Measurements from ENCODE around the gene MINAR1. TPM values are rescaled to one million over a fixed set of nuclear protein-coding genes. Genes with fewer than 3 reads are reported as not detected.

Gene MINAR1
- total RNA-seq, 1 donor = 1.7 TPM

DNA sequence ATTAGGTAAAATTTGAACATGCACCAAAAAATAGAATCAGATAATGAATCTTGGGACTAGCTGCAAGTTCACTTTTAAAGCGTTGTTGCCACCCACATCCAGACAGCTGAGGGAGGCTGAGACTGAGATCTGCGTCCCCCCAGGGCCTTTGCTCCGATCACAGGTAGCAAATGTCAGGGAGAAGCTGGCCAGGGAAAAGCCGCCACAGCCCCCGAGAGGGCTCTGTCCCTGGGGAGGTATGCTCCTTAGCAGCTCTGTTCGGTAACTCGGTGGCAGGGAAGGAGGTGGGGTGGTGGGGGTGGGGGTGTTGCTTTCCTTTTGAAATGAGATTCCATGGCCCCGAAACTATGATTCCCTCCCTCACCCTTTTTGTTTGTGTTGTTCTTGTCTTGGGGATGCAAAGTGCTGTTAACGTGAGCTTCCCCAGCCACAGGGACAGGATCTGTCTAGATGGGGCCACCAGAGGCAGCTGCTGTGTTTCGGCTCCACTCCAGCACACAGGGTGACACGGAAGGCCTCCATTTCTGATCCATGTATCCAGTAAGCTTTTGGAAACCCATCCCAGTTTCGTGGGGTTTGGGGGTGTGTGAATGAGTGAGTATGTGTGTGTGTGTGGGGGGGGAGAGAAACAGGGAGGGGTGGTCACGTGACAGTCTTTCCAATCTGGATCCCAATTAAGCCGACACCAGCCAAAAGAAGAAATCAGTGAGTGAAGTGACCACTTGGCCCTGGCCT lies 1.1 kb upstream of the MINAR1 start:
- TF ChIP-seq, protein P1, sequence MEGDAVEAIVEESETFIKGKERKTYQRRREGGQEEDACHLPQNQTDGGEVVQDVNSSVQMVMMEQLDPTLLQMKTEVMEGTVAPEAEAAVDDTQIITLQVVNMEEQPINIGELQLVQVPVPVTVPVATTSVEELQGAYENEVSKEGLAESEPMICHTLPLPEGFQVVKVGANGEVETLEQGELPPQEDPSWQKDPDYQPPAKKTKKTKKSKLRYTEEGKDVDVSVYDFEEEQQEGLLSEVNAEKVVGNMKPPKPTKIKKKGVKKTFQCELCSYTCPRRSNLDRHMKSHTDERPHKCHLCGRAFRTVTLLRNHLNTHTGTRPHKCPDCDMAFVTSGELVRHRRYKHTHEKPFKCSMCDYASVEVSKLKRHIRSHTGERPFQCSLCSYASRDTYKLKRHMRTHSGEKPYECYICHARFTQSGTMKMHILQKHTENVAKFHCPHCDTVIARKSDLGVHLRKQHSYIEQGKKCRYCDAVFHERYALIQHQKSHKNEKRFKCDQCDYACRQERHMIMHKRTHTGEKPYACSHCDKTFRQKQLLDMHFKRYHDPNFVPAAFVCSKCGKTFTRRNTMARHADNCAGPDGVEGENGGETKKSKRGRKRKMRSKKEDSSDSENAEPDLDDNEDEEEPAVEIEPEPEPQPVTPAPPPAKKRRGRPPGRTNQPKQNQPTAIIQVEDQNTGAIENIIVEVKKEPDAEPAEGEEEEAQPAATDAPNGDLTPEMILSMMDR (IDR thresholded peaks at IDR 0.05; ENCODE audit: insufficient read depth, low read length) = no peak
- peak; percentile 6 for DNase-seq (ENCODE audit: low read depth)
- peak overlapping the region; percentile 60 for H3K4me3 ChIP-seq (ENCODE audit: low read depth, low read length)

DNA sequence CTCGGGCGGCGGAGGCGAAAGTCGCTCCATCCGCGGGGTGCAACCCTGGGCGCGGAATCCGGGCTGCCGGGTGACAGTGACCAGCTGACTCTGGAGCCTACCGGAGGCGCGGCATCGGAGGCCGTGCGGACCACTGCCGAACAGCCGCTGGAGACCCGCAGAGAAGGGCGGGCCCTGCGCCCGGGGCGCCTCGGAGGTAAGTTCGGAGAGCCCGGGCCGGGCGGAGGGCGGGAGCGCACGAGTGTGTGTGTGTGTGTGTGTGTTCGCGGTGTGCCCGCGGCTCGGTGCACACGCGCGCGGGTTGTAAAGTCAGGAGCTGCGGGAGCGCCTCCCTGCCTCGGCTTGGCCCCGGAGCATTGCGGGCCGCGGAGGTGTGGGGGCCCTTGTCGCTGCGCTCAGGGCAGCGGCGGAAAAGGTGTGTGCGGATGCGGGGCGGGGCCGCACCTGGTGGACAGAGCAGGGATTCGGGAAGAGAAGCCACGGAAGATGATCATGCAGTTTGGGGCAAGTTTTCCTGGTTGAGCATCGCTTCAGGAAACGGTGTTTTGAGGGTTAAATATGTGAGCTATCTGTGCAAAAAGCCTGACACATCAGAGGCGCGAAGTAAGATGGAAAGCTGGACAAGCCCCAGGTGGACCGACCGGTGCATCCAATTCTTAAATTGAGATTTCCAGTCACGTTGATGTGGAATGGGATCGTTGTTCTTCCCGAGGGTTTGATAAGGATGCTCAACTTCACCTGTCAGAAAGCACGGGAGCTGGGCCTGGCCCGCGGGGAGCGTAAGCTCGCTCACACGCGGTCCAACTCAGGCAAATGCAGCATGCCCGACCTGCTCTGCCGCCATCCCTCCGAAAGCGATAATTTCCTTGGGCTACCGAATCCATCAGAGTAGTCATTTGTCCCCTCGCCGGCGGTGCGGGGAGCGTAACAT lies 474 bp downstream of the MINAR1 start:
- TF ChIP-seq, protein P1 (IDR thresholded peaks at IDR 0.05; ENCODE audit: insufficient read depth, low read length) = no peak
- peak overlapping the region; percentile 60 for H3K4me3 ChIP-seq (ENCODE audit: low read depth, low read length)
- peak; percentile 2 for DNase-seq (ENCODE audit: low read depth)

DNA sequence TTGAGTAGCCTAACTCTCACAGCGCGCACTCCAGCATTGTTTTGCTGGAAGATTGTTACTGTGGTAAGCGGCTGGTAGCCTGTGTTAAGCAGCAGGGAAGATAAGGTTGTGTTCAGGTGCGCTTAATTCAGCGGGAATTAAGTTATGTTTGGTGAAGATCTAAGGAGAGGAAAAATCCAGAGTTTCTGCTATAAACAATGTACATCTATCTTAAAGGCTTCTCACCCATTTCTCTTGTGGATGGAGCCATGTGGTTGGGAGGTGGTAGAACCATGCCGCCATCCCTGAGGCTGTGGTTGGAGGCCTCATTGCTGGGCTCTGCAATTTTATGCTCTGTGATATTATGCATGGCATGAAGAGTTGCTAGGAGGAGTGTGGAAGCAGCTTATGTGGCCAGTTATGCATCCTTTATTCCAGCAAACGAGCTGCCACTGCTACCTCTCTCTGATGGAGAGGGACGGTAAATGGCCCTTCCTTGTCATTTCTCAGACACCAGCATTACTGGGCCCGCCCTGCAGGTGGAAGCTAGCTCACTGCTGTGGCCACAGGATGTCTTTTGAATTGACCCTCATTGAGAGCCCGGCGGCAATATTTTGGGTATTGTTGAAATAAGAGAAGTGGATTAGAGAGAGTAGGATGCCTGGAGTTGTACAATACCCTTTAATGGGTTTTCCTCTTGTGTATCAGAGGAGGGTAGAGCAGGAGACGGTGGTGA lies 1.3 kb downstream of the MINAR1 start:
- no peak overlapping the region for H3K4me3 ChIP-seq (ENCODE audit: low read depth, low read length)
- TF ChIP-seq, protein P1 (IDR thresholded peaks at IDR 0.05; ENCODE audit: insufficient read depth, low read length) = peak; percentile 6
- DNase-seq (ENCODE audit: low read depth) = no peak

DNA sequence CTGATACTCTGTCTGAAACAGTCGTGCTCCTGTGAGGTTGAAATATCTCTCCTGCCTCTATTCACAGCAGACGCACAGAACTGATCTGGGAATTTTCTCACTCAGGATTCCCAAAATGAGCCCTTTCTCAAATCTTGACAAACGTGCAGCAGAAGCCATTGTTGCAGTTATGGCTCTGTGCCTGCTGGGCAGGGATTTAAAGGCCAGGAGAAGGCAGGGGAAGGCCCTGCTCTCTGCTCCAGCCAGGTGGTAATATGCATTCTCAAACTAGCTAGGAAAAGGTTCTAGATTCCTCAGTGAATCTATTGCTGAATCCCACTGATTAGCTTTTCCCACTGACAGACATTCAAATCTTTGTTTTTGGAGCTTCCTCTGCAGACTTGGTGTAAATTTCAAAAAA lies 2.2 kb downstream of the MINAR1 start:
- no peak overlapping the region for H3K4me3 ChIP-seq (ENCODE audit: low read depth, low read length)
- DNase-seq (ENCODE audit: low read depth) = no peak
- TF ChIP-seq, protein P1 (IDR thresholded peaks at IDR 0.05; ENCODE audit: insufficient read depth, low read length) = no peak

DNA sequence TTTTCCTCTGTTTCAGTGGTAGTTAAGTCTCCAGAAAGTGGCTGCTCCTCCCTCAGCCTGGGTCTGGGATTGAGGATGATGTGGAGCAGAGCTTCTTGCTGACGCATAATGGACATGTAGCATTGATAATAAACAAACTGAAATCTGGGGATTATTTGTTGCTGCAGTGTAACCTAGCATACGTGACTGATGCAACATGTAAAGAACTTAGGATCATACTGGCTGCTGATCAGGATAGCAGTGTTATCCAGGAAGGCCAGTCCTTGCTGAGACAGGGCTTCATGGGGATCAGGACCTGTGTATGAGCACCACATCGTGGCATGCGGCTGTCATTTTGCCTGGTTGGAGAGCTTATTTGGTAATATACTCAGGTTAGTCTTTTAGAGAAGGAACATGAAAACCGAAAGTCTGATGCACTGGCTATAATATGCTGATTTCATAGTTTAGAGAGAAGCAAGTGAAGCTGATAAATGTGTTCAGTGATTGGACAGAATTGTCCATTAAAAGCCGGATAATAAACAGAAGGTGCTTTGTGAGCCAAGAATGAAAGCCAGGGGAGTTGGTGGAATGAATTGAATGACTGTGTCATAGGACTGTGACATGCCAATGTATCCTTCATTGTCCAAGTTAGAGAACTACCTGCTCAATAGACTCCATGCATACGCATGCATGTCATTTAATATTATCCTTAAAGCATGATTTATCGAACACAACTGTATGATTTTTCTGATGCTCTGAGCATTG lies 4.1 kb downstream of the MINAR1 start:
- TF ChIP-seq, protein P1 (IDR thresholded peaks at IDR 0.05; ENCODE audit: insufficient read depth, low read length) = no peak
- no peak for DNase-seq (ENCODE audit: low read depth)
- H3K4me3 ChIP-seq (ENCODE audit: low read depth, low read length) = no peak overlapping the region

Data from fibroblast of the aortic adventitia (primary cell).